ENCODE results near the gene FHIT.

Gene FHIT

GRCh38 chr3:60582288-60582687 is 669.0 kb downstream of the FHIT start:
- no peak overlapping the region for H3K4me3 ChIP-seq (ENCODE audit: low read depth, low read length)
- no peak for TF ChIP-seq CTCF (IDR thresholded peaks at IDR 0.05; ENCODE audit: borderline replicate concordance, insufficient read depth, low read depth, low read length)

DNA sequence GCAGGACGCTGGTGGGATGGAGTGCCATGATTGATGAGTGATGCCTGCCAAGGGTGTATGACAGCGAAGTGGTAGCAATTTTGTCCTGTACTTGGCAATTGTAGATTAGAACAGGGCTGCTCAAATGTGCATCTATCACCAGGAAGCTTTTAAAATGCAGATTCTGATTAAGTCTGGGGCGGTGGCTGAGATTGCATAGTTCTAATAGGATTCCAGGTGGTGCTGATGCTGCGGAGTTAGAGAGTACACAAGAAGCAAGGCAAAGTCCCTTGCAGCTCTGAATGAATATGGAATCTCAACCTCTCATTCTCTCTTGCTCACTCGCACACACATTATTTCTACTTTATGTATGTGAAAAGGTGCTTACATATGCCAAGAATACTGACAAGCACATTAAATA is 670.4 kb downstream of the FHIT start:
- TF ChIP-seq CTCF (IDR thresholded peaks at IDR 0.05; ENCODE audit: borderline replicate concordance, insufficient read depth, low read depth, low read length): no peak
- no peak overlapping the region for H3K4me3 ChIP-seq (ENCODE audit: low read depth, low read length)

- TF ChIP-seq CTCF (IDR thresholded peaks at IDR 0.05; ENCODE audit: borderline replicate concordance, insufficient read depth, low read depth, low read length): no peak
- H3K4me3 ChIP-seq (ENCODE audit: low read depth, low read length): no peak overlapping the region
These were observed 671.5 kb downstream of the FHIT start for GRCh38 chr3:60579734-60580133.

DNA sequence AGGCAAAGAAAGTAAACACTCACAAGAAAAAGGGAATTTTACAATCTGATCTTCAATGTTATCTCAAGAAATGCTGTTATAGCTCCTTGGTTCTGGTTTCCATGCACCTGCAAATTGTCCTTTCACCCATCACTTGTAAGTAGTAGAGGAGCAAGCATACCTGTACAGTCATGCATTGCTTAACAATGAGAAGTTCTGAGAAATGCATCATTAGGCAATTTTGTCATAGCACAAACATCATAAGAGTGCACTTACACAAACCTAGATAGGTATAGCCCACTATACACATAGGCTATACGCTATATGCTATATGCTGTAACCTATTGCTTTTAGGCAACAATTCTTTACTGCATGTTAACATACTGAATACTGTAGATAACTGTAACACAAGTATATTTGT is 672.3 kb downstream of the FHIT start:
- TF ChIP-seq CTCF (IDR thresholded peaks at IDR 0.05; ENCODE audit: borderline replicate concordance, insufficient read depth, low read depth, low read length): no peak
- H3K4me3 ChIP-seq (ENCODE audit: low read depth, low read length): no peak overlapping the region

GRCh38 chr3:60577601-60578000 is 673.7 kb downstream of the FHIT start:
- H3K4me3 ChIP-seq (ENCODE audit: low read depth, low read length): no peak overlapping the region
- TF ChIP-seq CTCF (IDR thresholded peaks at IDR 0.05; ENCODE audit: borderline replicate concordance, insufficient read depth, low read depth, low read length): no peak

- TF ChIP-seq CTCF (IDR thresholded peaks at IDR 0.05; ENCODE audit: borderline replicate concordance, insufficient read depth, low read depth, low read length): no peak
- no peak overlapping the region for H3K4me3 ChIP-seq (ENCODE audit: low read depth, low read length)
These were observed 675.5 kb downstream of the FHIT start for GRCh38 chr3:60575718-60576272.

GRCh38 chr3:60574046-60574769 is 677.0 kb downstream of the FHIT start:
- no peak for TF ChIP-seq CTCF (IDR thresholded peaks at IDR 0.05; ENCODE audit: borderline replicate concordance, insufficient read depth, low read depth, low read length)
- H3K4me3 ChIP-seq (ENCODE audit: low read depth, low read length): no peak overlapping the region
